H1 (cell line): ENCODE measurements around the gene LIPM. TPM values are rescaled to one million over a fixed set of nuclear protein-coding genes. Genes with fewer than 3 reads are reported as not detected.

Experiments
- CTCF ChIA-PET: fragments of 300-600 bp; sonication (Branson Sonifier 250); formaldehyde crosslinking; loops from one replicate; lab custom pipeline; 2021; ENCODE audit not compliant: partially characterized antibody; lab: Charles Lee
- POLR2A ChIA-PET: fragments of 300-600 bp; sonication (Branson Sonifier 250); formaldehyde crosslinking; loops from one replicate; lab custom pipeline; 2021; ENCODE audit warnings: inconsistent platforms; ENCODE audit not compliant: partially characterized antibody; lab: Charles Lee
- DNase-seq, 2 experiments: peaks; one replicate each; pipeline versions ENCODE4 v3.0.0 to v3.0.0-alpha.2; 2010 to 2022; ENCODE audit warnings: low spot score in 2 of 2, low read depth in 1 of 2, mixed read lengths in 1 of 2
- FAIRE-seq: peaks from 2 replicates; lab custom pipeline; 2011; peaks lifted over from hg19 to GRCh38; lab: Jason Lieb, UNC
- H2AFZ ChIP-seq: 2 replicates; pipeline ENCODE4 v1.8.1; 2012; ENCODE audit warnings: low read length, inconsistent platforms
- H2AK5ac ChIP-seq: 2 replicates; pipeline ENCODE4 v1.6.1; 2013; ENCODE audit warnings: low read depth, low read length
- H2BK120ac ChIP-seq: replicated peaks from 2 replicates; pipeline ENCODE3; 2013; ENCODE audit warnings: low read depth, low read length, inconsistent platforms
- H2BK12ac ChIP-seq: 2 replicates; pipeline ENCODE4 v1.6.1; 2013; ENCODE audit warnings: low read depth, low read length
- H2BK15ac ChIP-seq: 2 replicates; pipeline ENCODE4 v1.6.1; 2013; ENCODE audit warnings: low read length
- H2BK20ac ChIP-seq: 2 replicates; pipeline ENCODE4 v1.6.1; 2013; ENCODE audit warnings: low read length
- H2BK5ac ChIP-seq: 2 replicates; pipeline ENCODE4 v1.6.1; 2013; ENCODE audit warnings: low read depth, low read length
- H3K14ac ChIP-seq: 2 replicates; pipeline ENCODE4 v1.6.1; 2013; ENCODE audit warnings: inconsistent platforms; ENCODE audit not compliant: insufficient read length
- H3K18ac ChIP-seq: 2 replicates; pipeline ENCODE4 v1.6.1; 2013; ENCODE audit warnings: low read length; ENCODE audit errors: extremely low read depth
- H3K23ac ChIP-seq: 2 replicates; pipeline ENCODE4 v1.6.1; 2013; ENCODE audit warnings: inconsistent platforms; ENCODE audit not compliant: insufficient read length
- H3K23me2 ChIP-seq: 2 replicates; pipeline ENCODE4 v1.6.1; 2013; ENCODE audit warnings: low read depth, low read length
- H3K27ac ChIP-seq: 2 replicates; pipeline ENCODE4 v1.6.1; 2011; ENCODE audit warnings: low read depth, low read length, inconsistent platforms
- H3K27me3 ChIP-seq, 4 experiments: replicated peaks in 1 of 4; 1 replicate in 1 of 4; 2 replicates in 3 of 4; pipeline versions ENCODE4 v1.6.1 to v1.8.1; 2011 to 2013; ENCODE audit warnings: low read length in 3 of 4, mild to moderate bottlenecking in 3 of 4, inconsistent platforms in 2 of 4, mixed read lengths in 2 of 4, moderate library complexity in 1 of 4; ENCODE audit not compliant: control insufficient read depth in 3 of 4, insufficient read depth in 3 of 4; ENCODE audit errors: extremely low read depth in 1 of 4
- H3K36me3 ChIP-seq, 4 experiments: 2 replicates each; pipeline versions ENCODE4 v1.6.1 to v1.8.1; 2011 to 2013; ENCODE audit warnings: mild to moderate bottlenecking in 4 of 4, low read length in 3 of 4, moderate library complexity in 2 of 4, control low read depth in 1 of 4, inconsistent platforms in 1 of 4; ENCODE audit not compliant: insufficient read depth in 4 of 4, control insufficient read depth in 2 of 4
- H3K4ac ChIP-seq: replicated peaks from 2 replicates; pipeline ENCODE3; 2013; ENCODE audit warnings: low read length, low read depth, mixed read lengths, inconsistent platforms; ENCODE audit not compliant: insufficient read length
- H3K4me1 ChIP-seq, 4 experiments: replicated peaks in 1 of 4; 1 replicate in 1 of 4; 2 replicates in 3 of 4; pipeline versions ENCODE4 v1.6.1 to v1.8.1; 2011 to 2013; ENCODE audit warnings: low read length in 3 of 4, inconsistent platforms in 2 of 4, mixed read lengths in 1 of 4; ENCODE audit not compliant: insufficient read depth in 4 of 4, control insufficient read depth in 3 of 4
- H3K4me2 ChIP-seq, 2 experiments: 2 replicates each; pipeline versions ENCODE4 v1.6.1 to v1.8.1; 2011 to 2013; ENCODE audit warnings: low read depth in 2 of 2, low read length in 2 of 2, control low read depth in 1 of 2, inconsistent platforms in 1 of 2, mild to moderate bottlenecking in 1 of 2; ENCODE audit not compliant: insufficient read depth in 1 of 2
- H3K4me3 ChIP-seq, 4 experiments: fragments of 200-600, 300-600 bp in 1 of 4; sonication (generic), shearing (Covaris generic), sonication (Bioruptor Twin) in 1 of 4; 2 replicates each; pipeline versions ENCODE4 v1.5.1 to v1.8.1; 2011 to 2016; ENCODE audit warnings: low read length in 4 of 4, low read depth in 3 of 4, control low read depth in 2 of 4, inconsistent platforms in 2 of 4, mild to moderate bottlenecking in 2 of 4, mixed read lengths in 1 of 4, moderate library complexity in 1 of 4; ENCODE audit not compliant: insufficient read depth in 2 of 4; ENCODE audit errors: extremely low read depth in 1 of 4
- H3K56ac ChIP-seq: replicated peaks from 2 replicates; pipeline ENCODE3; 2013; ENCODE audit warnings: low read depth, mild to moderate bottlenecking, mixed read lengths, low read length, inconsistent platforms; ENCODE audit not compliant: insufficient read length
- H3K79me1 ChIP-seq: 2 replicates; pipeline ENCODE4 v1.6.1; 2013; ENCODE audit warnings: low read depth, low read length, control low read depth
- H3K79me2 ChIP-seq, 2 experiments: 2 replicates each; pipeline versions ENCODE4 v1.6.1 to v1.8.1; 2012 to 2013; ENCODE audit warnings: low read length in 2 of 2, mild to moderate bottlenecking in 2 of 2, inconsistent platforms in 1 of 2; ENCODE audit not compliant: insufficient read depth in 2 of 2, control insufficient read depth in 1 of 2
- H3K9ac ChIP-seq, 4 experiments: replicated peaks in 1 of 4; 1 replicate in 1 of 4; 2 replicates in 3 of 4; pipeline versions ENCODE4 v1.6.1 to v1.8.1; 2011 to 2013; ENCODE audit warnings: low read depth in 3 of 4, low read length in 3 of 4, control low read depth in 2 of 4, mild to moderate bottlenecking in 2 of 4, moderate library complexity in 2 of 4, inconsistent platforms in 1 of 4; ENCODE audit errors: extremely low read depth in 1 of 4
- H3K9me3 ChIP-seq, 2 experiments: 2 replicates each; pipeline versions ENCODE4 v1.6.1 to v1.8.1; 2012 to 2013; ENCODE audit warnings: mild to moderate bottlenecking in 2 of 2, moderate library complexity in 2 of 2, control low read depth in 1 of 2, inconsistent platforms in 1 of 2, low read depth in 1 of 2, low read length in 1 of 2, mixed read lengths in 1 of 2; ENCODE audit not compliant: insufficient read depth in 2 of 2
- H4K20me1 ChIP-seq, 2 experiments: replicated peaks in 1 of 2; 2 replicates each; pipeline versions ENCODE3 to v1.8.1; 2011 to 2013; ENCODE audit warnings: inconsistent platforms in 2 of 2, low read length in 2 of 2, mild to moderate bottlenecking in 1 of 2; ENCODE audit not compliant: insufficient read depth in 2 of 2, control insufficient read depth in 1 of 2
- H4K5ac ChIP-seq: 2 replicates; pipeline ENCODE4 v1.6.1; 2013; ENCODE audit warnings: low read length, low read depth, mixed read lengths, inconsistent platforms; ENCODE audit not compliant: insufficient read length
- H4K8ac ChIP-seq: 2 replicates; pipeline ENCODE4 v1.8.0; 2013; ENCODE audit warnings: mild to moderate bottlenecking, moderate library complexity, low read length, inconsistent platforms; ENCODE audit not compliant: insufficient read depth; ENCODE audit errors: extremely low read depth
- H4K91ac ChIP-seq: replicated peaks from 2 replicates; pipeline ENCODE3; 2013; ENCODE audit warnings: low read length, mixed read lengths, inconsistent platforms; ENCODE audit not compliant: insufficient read length
- ATF2 ChIP-seq: IDR thresholded peaks from 2 replicates; pipeline ENCODE4 v1.6.1; 2012; ENCODE audit warnings: low read length, inconsistent platforms
- CHD2 ChIP-seq: IDR thresholded peaks from 2 replicates; pipeline ENCODE4 v1.6.1; 2012; ENCODE audit warnings: low read length, improper control_type of control experiment
- FOSL1 ChIP-seq: IDR thresholded peaks from 2 replicates; pipeline ENCODE4 v1.6.1; 2011; ENCODE audit warnings: mild to moderate bottlenecking, low read depth, low read length, moderate library complexity; ENCODE audit not compliant: insufficient read depth
- HDAC6 ChIP-seq: IDR thresholded peaks from one replicate; pipeline ENCODE4 v1.7.1; 2012; ENCODE audit warnings: low read depth, mild to moderate bottlenecking, inconsistent platforms, low read length, moderate library complexity
- RAD21 ChIP-seq, 2 experiments: IDR thresholded peaks in 1 of 2; conservative IDR thresholded peaks in 1 of 2; 2 replicates each; pipeline ENCODE4 v1.6.1; 2011; ENCODE audit warnings: low read depth in 2 of 2, low read length in 2 of 2, improper control_type of control experiment in 1 of 2, inconsistent platforms in 1 of 2, mild to moderate bottlenecking in 1 of 2, moderate library complexity in 1 of 2
- RFX5 ChIP-seq: IDR thresholded peaks from 2 replicates; pipeline ENCODE4 v1.6.1; 2011; ENCODE audit warnings: low read depth, low read length, improper control_type of control experiment, borderline replicate concordance
- SIN3A ChIP-seq, 2 experiments: IDR thresholded peaks in 1 of 2; conservative IDR thresholded peaks in 1 of 2; 2 replicates each; pipeline ENCODE4 v1.6.1; 2011 to 2012; ENCODE audit warnings: low read length in 2 of 2, improper control_type of control experiment in 1 of 2, low read depth in 1 of 2, mild to moderate bottlenecking in 1 of 2
- WGBS, 2 experiments: shearing (Covaris generic) in 1 of 2; methylation state at CpG; one replicate each; pipeline versions ENCODE4 v1.1.6 to v1.1.7; 2013 to 2015; ENCODE audit warnings: low lambda C conversion rate in 2 of 2, mixed read lengths in 2 of 2, inconsistent platforms in 1 of 2, low coverage in 1 of 2, missing lambda C conversion rate in 1 of 2; ENCODE audit not compliant: insufficient replicate concordance in 2 of 2, insufficient coverage in 1 of 2, insufficient read length in 1 of 2; ENCODE audit errors: extremely low coverage in 1 of 2, missing lambda C conversion rate in 1 of 2; 5-methylcytosine and 5-hydroxymethylcytosine counted together
- polyA plus RNA-seq, 7 experiments: library from polyadenylated mRNA; depleted of rRNA in 3 of 7; stranded (reverse) in 5 of 7; unstranded in 2 of 7; fragments of >200 nt in 5 of 7; fragments of 200-250 nt in 2 of 7; gene quantifications; 1 replicate in 5 of 7; 2 replicates in 1 of 7; 4 replicates in 1 of 7; pipeline versions ENCODE4 v1.2.1 to v1.2.3, GENCODE V29; 2011 to 2013; ENCODE audit warnings: missing spikeins in 2 of 7, mixed read lengths in 2 of 7
- total RNA-seq: library from RNA; stranded (reverse); fragmentation: NEBNext Ultra II Directional; extraction: Animal tissue kit (Norgen Biotek cat#: 25700); gene quantifications from 2 replicates; pipeline ENCODE4 v1.2.1, GENCODE V29; 2021

Gene LIPM
- total and polyA plus RNA-seq, 2 of the 8 experiments (the other 6 are each of a cell fraction or from before 2014, with no cell fraction given): not detected

- CTCF ChIA-PET: interaction anchor here (0.7 to 7.2 kb wide), 73 partner anchors 8 to 535 kb away, joined by 3 to 279 read pairs (median 5); partner anchors contain the start of genes ANKRD22, FAS, LIPN and STAMBPL1
- peak; percentile 95 for FAIRE-seq
- POLR2A ChIA-PET: interaction anchor here (1.4 kb wide), 1 partner anchor 45 kb away, joined by 4 read pairs; the partner anchor contains the start of gene STAMBPL1
- TF ChIP-seq HDAC6 (no peak), RFX5 (no peak), FOSL1 (no peak), SIN3A (conservative IDR thresholded peaks at IDR 0.05 in 1 of 2, IDR thresholded peaks at IDR 0.05 in 1 of 2; ENCODE audit: low read depth in 1 of 2, low read length in 2 of 2) (no peak), ATF2 (no peak), CHD2 (no peak), RAD21 (IDR thresholded peaks at IDR 0.05 in 1 of 2, conservative IDR thresholded peaks at IDR 0.05 in 1 of 2; ENCODE audit: low read depth in 2 of 2, low read length in 2 of 2) (peak; percentile 97 to 98)
Measured at GRCh38 chr10:88835096-88835909, 32.8 kb downstream of the LIPM start.

More at GRCh38 chr10:88835096-88835909, 32.8 kb downstream of the LIPM start:
- Histone ChIP-seq H3K9ac (no peak overlapping the region), H3K23me2 (no peaks in the 10 kb centered on the region), H3K18ac (no peak overlapping the region), H2AFZ (no peak overlapping the region), H3K23ac (no peak overlapping the region), H2BK15ac (no peak overlapping the region), H3K27me3 (no peaks in the 10 kb centered on the region), H3K79me2 (no peaks in the 10 kb centered on the region), H2AK5ac (no peak overlapping the region), H4K20me1 (no peaks in the 10 kb centered on the region), H4K8ac (no peak overlapping the region), H3K14ac (no peak overlapping the region), H2BK20ac (no peak overlapping the region), H3K4ac (no peak overlapping the region), H3K4me1 (no peaks in the 10 kb centered on the region), H3K56ac (no peak overlapping the region), H3K9me3 (no peaks in the 10 kb centered on the region), H3K79me1 (no peaks in the 10 kb centered on the region), H3K36me3 (no peaks in the 10 kb centered on the region), H3K27ac (no peak overlapping the region), H4K91ac (no peak overlapping the region), H3K4me3 (no peak overlapping the region), H2BK12ac (no peak overlapping the region), H4K5ac (no peak overlapping the region), H2BK120ac (no peak overlapping the region), H3K4me2 (no peak overlapping the region), H2BK5ac (no peak overlapping the region)
- DNase-seq: peak in 1 of 2 experiments; percentile 80
- WGBS, 2 experiments: 23% methylated on average over 10 of the region's 10 CpGs; no CpG with 5 or more reads in 1 of the 2 experiments
